Measurements from ENCODE around the gene FOLR1.
"Not testable (repeated sequence)": the region's sequence is repeated elsewhere in the genome, so short reads cannot be mapped to it uniquely, and the experiment has no call there.

FOLR1 gene

DNA sequence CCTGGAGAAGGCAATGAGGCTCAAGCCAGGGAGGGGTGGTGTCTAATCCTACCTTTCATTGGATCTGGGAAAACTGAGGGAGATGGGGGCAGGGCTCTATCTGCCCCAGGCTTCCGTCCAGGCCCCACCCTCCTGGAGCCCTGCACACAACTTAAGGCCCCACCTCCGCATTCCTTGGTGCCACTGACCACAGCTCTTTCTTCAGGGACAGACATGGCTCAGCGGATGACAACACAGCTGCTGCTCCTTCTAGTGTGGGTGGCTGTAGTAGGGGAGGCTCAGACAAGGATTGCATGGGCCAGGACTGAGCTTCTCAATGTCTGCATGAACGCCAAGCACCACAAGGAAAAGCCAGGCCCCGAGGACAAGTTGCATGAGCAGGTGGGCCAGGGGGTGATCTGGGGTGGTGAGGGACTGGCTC lies at the start of gene FOLR1:
Gene FOLR1, plus strand, starts transcription at position 180 of the 421 bp plus-strand sequence. Its CDS starts 34 bp downstream, at position 214.
- ATAC-seq (no peak), DNase-seq (no peak)

DNA sequence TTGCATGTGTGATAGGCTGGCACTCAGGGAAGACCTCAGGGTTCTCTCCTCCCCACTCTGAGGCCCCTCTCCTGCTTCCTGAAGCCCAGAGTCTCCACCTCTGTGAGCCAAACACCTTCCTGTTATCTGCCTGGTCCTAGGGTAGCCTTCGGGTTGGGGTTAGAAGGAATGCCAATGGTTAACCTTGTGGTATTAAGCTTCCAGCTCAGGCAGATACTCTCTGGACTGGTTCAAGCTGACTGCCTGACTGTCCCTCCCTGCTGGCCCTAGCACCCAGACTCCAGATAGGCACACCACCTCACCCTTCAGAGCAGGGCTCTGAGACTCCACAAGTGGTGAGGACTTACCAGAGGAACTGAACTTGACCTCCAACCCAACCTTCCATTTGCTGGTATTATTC lies 49.4 kb upstream of the FOLR1 start:
- not testable (repeated sequence) for ATAC-seq

DNA sequence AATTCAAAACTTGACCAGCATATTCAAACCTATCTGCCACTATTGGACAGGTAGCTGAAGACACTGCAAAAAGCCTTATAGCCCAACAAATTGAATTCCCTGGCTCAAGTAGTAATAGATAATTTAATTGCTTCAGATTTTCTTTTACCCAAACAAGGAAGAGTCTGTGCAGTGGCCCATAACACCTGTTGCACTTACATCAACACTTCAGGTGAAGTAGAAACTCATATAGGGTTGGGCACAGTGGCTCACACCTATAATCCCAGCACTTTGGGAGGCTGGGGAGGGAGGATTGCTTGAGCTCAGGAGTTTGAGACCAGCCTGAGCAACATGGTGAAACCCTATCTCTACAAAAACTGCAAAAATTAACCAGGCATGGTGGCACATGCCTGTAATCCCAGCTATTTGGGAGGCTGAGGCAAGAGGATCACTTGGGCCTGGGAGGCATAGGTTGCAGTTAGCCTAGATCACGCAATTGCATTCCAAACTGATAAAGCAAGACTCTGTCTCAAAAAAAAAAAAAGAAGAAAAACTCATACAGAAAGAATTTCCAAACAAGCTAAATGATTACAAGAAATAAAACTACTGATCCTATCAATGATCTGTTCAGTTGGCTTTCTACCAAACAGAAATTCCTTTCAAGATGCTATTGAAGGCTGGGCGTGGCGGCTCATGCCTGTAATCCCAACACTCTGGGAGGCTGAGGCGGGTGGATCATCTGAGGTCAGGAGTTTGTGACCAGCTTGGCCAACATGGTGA lies 47.0 kb upstream of the FOLR1 start:
- ATAC-seq = no peak
- no peak for DNase-seq

More for the DNA sequence above, 49.4 kb upstream of the FOLR1 start:
- not testable (repeated sequence) for DNase-seq

DNA sequence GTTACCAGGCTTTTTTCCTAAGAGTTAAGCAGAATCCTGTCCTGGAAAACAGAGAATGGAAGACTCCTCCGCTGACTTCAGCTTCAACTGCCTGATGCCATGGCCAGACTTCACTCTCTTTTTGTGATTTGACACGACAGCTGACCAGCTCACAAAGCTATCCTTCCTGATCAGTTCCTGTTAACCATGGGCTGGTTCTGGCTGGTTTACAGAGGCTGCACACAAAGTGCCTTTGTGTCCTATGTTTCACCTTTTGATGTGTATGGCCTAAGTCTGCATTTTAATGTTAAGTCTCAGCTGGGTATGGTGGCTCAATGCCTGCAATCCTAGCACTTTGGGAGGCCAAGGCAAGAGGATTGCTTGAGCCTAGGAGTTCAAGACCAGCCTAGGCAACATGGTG lies 45.3 kb upstream of the FOLR1 start:
- no peak for DNase-seq
- ATAC-seq = no peak

DNA sequence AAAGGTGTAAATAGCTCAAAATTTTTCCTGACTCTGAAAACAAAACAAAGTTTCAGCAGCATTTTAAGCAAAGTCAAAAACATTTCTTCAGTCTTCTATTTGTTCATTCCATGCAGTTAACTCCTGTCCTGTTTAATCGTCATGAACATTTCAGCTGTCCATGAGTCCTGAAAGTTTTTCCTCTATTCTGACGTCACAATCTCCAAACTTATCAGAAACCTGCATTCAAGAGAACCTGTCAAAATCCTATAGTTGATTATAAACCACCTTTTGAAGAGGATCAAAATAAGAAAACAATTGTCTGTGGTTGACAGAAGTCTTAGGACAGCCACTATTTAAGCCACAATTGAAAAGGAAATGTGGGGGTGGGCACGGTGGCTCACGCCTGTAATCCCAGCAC lies 41.1 kb upstream of the FOLR1 start:
- ATAC-seq (no peak), DNase-seq (no peak)

DNA sequence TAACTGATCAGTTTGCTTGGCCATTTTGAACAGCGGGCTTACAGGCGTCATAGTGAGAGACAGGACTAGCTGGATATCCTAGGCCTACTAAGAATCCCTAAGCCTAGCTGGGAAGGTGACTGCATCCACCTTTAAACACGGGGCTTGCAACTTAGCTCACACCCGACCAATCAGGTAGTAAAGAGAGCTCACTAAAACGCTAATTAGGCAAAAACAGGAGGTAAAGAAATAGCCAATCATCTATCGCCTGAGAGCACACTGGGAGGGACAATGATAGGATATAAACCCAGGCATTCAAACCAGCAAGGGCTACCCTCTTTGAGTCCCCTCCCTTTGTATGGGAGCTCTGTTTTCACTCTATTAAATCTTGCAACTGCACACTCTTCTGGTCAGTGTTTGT lies 38.1 kb upstream of the FOLR1 start:
- not testable (repeated sequence) for DNase-seq, ATAC-seq

GRCh38 chr11:72154816-72155215 lies 37.1 kb upstream of the FOLR1 start:
- DNase-seq = no peak
- no peak for ATAC-seq

DNA sequence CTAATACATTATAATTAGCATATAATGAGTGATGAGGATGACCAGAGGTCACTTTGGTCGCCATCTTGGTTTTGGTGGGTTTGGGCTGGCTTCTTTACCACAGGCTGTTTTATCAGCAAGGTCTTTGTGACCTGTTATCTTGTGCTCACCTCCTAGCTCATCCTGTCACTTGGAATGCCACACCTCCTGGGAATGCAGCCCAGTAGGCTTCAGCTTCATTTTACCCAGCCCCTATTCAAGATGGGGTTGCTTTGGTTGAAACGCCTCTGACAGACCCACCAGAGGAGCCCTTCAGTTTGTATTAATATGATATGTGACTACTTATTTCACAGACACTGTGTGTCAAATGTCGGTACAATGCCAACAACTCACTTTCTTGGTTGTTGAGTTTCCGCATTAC lies 36.2 kb upstream of the FOLR1 start:
- DNase-seq (no peak), ATAC-seq (no peak)

DNA sequence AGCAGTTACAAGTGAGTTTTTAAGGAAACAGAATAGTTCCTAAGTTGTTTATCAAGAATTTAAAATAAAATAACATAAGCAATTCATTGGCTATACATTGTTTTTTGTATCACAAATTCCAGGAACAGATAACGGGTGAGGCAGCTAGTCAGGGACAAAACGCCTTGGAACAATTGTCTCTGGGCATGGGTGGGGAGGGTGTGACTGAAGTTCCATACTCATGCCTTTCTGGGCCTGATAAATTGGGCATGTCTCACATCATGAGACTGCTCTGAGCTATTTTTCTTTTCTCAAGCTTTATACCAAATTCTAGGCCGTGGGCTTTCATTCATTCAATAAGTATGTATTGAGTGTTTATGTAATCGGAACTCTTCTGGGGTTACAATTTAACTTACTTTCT lies 34.8 kb upstream of the FOLR1 start:
- ATAC-seq (no peak), DNase-seq (no peak)

- ATAC-seq (no peak), DNase-seq (no peak)
Observed at GRCh38 chr11:72160319-72160718, 31.6 kb upstream of the FOLR1 start.

GRCh38 chr11:72162891-72163492 lies 28.9 kb upstream of the FOLR1 start:
- no peak for DNase-seq
- no peak for ATAC-seq

DNA sequence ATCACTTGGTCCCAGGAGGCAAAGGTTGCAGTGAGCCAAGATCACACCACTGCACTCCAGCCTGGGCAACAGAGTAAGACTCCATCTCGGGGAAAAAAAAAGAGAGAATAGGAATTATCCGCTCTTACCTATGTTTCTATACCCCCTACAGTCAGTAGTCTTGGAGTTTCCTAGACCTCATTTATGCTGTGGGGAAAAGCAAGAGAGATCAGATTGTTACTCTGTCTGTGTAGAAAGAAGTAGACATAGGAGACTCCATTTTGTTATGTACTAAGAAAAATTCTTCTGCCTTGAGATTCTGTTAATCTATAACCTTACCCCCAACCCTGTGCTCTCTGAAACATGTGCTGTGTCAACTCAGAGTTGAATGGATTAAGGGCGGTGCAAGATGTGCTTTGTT lies 27.8 kb upstream of the FOLR1 start:
- DNase-seq, ATAC-seq: not testable (repeated sequence)

DNA sequence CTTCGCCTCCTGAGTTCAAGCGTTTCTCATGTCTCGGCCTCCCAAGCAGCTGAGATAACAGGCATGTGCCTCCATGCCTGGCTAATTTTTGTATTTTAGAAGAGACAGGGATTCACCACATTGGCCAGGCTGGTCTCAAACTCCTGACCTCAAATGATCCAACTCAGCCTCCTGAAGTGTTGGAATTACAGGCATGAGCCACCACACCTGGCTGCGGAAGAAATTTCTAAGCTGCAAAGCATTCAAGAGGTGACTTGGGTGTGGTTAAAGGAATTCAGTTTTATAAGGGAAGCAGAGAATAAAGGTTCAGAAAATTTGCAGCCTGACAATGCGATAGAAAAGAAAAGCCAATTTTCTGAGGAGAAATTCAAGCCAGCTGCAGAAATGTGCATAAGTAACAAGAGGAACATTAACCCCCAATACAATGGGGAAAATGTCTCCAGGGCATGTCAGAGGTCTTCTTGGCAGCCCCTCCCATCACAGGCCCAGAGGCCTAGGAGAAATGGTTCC lies 22.8 kb upstream of the FOLR1 start:
- not testable (repeated sequence) for ATAC-seq, DNase-seq

DNA sequence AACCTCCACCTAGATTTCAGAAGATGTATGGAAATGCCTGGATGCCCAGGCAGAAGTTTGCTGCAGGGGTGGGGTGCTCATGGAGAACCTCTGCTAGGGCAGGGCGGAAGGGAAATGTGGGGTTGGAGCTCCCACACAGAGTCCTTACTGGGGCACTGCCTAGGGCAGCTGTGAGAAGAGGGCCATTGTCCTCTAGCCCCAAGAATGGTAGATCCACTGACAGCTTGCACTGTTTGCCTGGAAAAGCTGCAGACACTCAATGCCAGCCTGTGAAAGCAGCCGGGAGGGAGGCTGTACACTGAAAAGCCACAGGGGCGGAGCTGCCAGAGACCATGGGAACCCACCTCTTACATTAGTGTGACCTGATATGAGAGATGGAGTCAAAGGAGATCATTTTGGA lies 22.2 kb upstream of the FOLR1 start:
- not testable (repeated sequence) for ATAC-seq, DNase-seq

- ATAC-seq, DNase-seq: not testable (repeated sequence)
Observed at GRCh38 chr11:72172043-72172442, 19.9 kb upstream of the FOLR1 start.

DNA sequence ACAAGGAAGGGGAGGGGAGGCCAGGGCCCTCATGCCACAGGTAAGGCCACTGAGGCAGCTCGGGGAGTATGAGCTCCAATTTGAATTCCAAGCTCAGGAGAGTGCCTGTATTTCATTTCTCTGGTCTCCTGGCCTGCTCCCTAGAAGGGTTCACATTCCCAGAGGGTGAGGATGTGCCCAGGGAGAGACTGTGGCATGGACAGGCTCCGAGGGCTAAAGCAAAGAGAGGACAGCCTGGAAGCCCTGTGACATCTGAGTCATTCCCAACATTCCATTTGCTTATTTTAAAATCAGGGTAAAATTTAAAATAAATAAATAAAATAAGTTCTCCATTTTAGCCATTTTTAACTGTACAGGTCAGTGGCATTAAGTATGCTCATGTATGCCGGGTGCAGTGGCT lies 18.6 kb upstream of the FOLR1 start:
- no peak for DNase-seq
- ATAC-seq = no peak

DNA sequence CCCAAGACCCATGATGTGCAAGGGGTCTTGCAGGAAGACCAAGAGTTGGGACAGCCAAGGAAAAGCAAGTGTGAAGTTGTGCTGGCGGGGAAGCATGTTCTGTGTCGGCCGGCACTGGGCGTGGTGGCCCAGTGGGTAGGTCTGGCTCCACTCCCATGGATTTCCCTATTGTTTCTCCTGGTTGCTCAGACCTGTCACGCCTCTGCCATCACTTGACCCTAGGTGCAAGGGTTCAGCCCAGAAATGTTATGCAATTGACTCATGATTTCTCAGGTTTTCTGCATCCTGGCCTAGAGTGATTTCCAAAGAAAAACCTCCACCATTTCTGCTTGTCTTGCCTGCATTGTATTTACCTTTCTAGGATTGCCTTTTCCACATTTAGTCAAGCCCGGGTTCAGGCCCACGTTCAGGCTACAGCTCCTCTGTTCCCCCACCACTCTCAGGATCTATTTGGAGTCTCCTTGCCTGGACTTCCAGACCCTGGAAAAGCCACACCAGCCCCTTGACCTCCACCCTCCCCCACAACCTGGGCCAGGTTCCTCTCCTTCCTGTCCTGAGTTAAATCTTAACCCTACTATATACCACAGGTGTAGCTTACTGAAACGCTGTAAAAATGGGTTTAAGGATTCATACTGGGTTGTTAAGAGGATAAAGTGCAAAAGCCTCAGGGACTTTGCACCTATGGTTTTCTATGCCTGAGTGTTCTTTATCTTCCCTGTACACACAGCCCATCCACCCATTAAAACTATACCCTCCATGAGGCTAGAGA lies 17.5 kb upstream of the FOLR1 start:
- ATAC-seq (no peak), DNase-seq (no peak)

DNA sequence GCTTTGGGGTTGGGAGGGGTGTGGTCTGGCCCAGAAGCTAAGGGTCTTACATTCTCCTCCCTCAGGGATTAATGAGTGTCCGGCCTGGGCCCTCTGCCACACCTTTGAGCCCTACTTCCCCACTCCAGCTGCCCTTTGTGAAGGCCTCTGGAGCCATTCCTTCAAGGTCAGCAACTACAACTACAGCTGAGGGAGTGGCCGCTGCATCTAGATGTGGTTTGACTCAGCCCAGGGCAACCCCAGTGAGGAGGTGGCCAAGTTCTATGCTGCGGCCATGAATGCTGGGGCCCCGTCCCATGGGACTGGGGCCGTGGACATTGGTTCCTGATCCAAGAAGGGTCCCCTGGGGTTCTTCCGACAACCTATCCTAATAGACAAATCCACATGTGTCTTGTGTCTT lies 14.3 kb upstream of the FOLR1 start:
- no peak for ATAC-seq
- no peak for DNase-seq

- DNase-seq (no peak), ATAC-seq (no peak)
Observed at GRCh38 chr11:72179049-72179803, 12.7 kb upstream of the FOLR1 start.

GRCh38 chr11:72179804-72180396 lies 12.0 kb upstream of the FOLR1 start:
- ATAC-seq (peak; percentile 70), DNase-seq (no peak)

DNA sequence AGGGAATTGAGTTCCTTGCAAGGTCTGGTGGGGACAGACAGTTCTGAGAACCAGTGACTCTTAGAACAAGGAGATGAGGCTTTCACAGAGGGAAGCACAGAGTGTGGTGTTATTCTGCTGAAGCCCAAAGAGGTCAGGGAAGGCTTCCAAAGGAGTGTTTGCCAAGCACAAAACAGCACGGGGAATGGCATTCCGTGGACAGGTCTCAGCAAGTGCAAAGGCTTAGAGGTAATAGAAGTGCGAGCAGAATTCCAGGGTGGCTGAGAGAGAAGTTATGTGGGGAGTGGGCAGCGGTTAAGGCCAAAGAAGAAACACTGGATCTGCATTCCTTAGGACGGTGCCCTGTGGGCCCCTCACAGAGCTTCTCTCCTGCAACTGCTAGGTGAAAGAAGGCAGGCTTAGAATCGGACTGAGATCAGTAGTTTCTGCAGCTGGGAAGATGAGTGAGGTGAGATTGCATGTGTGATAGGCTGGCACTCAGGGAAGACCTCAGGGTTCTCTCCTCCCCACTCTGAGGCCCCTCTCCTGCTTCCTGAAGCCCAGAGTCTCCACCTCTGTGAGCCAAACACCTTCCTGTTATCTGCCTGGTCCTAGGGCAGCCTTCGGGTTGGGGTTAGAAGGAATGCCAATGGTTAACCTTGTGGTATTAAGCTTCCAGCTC lies 10.9 kb upstream of the FOLR1 start:
- not testable (repeated sequence) for DNase-seq, ATAC-seq
